COR-L47 (cell line): ENCODE results near the gene CLEC2D.
"Not testable (repeated sequence)": the region's sequence is repeated elsewhere in the genome, so short reads cannot be mapped to it uniquely, and the experiment has no call there.

Source experiments
- DNase-seq: peaks from one replicate; lab custom pipeline; 2025; lab: John Stamatoyannopoulos, UW

The CLEC2D gene

GRCh38 chr12:9729082-9729481 lies 59.6 kb downstream of the CLEC2D start:
- no peak for DNase-seq

- DNase-seq: no peak
These were observed 60.5 kb downstream of the CLEC2D start for GRCh38 chr12:9730011-9730410.

- DNase-seq: no peak
These were observed 61.1 kb downstream of the CLEC2D start for GRCh38 chr12:9730591-9730990.

- DNase-seq: no peak
These were observed 61.9 kb downstream of the CLEC2D start for GRCh38 chr12:9731393-9731792.

- DNase-seq: no peak
These were observed 62.3 kb downstream of the CLEC2D start for GRCh38 chr12:9731797-9732196.

- DNase-seq: no peak
These were observed 63.5 kb downstream of the CLEC2D start, which contains the start of gene CLECL1 for GRCh38 chr12:9732921-9733461. CLECL1 (minus strand) TSS chr12:9733097.

GRCh38 chr12:9735601-9736000 lies 66.1 kb downstream of the CLEC2D start:
- DNase-seq: no peak

GRCh38 chr12:9736936-9737705 lies 67.6 kb downstream of the CLEC2D start:
- no peak for DNase-seq

GRCh38 chr12:9738905-9739304 lies 69.4 kb downstream of the CLEC2D start:
- not testable (repeated sequence) for DNase-seq

- DNase-seq: not testable (repeated sequence)
These were observed 70.0 kb downstream of the CLEC2D start for GRCh38 chr12:9739404-9740105.

GRCh38 chr12:9740106-9740750 lies 70.7 kb downstream of the CLEC2D start:
- DNase-seq: no peak

- DNase-seq: no peak
These were observed 72.2 kb downstream of the CLEC2D start for GRCh38 chr12:9741726-9742125.

GRCh38 chr12:9742661-9743060 lies 73.1 kb downstream of the CLEC2D start:
- DNase-seq: no peak

- DNase-seq: no peak
These were observed 75.7 kb downstream of the CLEC2D start for GRCh38 chr12:9745199-9745598.
